KOPT-K1 (cell line): ENCODE results near the gene FAM120C.

Source experiments
- H3K27ac ChIP-seq: fragments of 200-600 bp; sonication (generic); 2 replicates; pipeline ENCODE4 v1.5.1; 2016; ENCODE audit warnings: antibody characterized with exemption, mild to moderate bottlenecking, low read depth, low read length; ENCODE audit not compliant: poor library complexity, severe bottlenecking
- H3K36me3 ChIP-seq: fragments of 200-600 bp; sonication (generic); 2 replicates; pipeline ENCODE4 v1.5.1; 2017; ENCODE audit warnings: antibody characterized with exemption, mild to moderate bottlenecking, low read length, moderate library complexity; ENCODE audit not compliant: insufficient read depth
- H3K9me3 ChIP-seq: fragments of 200-600 bp; sonication (generic); 2 replicates; pipeline ENCODE4 v1.5.1; 2017; ENCODE audit warnings: antibody characterized with exemption, low read length, mild to moderate bottlenecking; ENCODE audit not compliant: insufficient read depth, poor library complexity, severe bottlenecking

FAM120C gene

DNA sequence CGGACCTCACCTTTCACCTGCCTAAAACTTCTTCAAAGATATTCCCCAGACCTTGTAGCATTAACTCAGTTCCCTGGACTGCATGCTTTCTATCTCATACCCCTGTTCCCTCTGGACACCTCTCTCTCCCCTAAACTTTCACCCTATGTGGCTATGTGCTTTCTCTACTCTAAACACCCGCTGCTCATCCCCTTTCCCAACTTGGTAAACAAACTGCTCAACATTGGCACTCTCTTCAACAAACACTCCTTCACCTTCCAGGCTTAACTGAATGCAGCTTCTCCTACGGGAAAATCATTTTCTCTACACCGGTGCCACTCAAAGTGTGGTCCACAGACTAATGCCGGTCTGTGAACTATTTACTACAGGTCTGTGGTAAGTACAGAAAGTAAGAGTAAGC, 158.7 kb downstream of the FAM120C start:
- peaks cover 67% of the 10 kb centered on the region for H3K36me3 ChIP-seq
- no peaks in the 10 kb centered on the region for H3K9me3 ChIP-seq
- no peak overlapping the region for H3K27ac ChIP-seq
